Measurements from ENCODE around the gene RNF135.
"Not testable (repeated sequence)": the region's sequence is repeated elsewhere in the genome, so short reads cannot be mapped to it uniquely, and the experiment has no call there.

Gene RNF135

GRCh38 chr17:30975042-30975820 lies 4.4 kb downstream of the RNF135 start:
- peaks cover 14% of the 10 kb centered on the region for H3K79me2 ChIP-seq (ENCODE audit: low read length)
- H3K4me2 ChIP-seq (ENCODE audit: low read length), result no peak overlapping the region
- H3K4me3 ChIP-seq (ENCODE audit: low read length), result no peak overlapping the region
- H3K9ac ChIP-seq (ENCODE audit: low read length), result no peak overlapping the region
- H3K36me3 ChIP-seq (replicated peaks; ENCODE audit: low read depth, low read length), result peaks cover 16% of the 10 kb centered on the region
- H4K20me1 ChIP-seq (ENCODE audit: insufficient read depth, low read length), result 0 out of 2 replicates have a peak, but pooled peaks cover 3% of the 10 kb centered on the region
- no peak overlapping the region for H3K27ac ChIP-seq (ENCODE audit: low read length)
- peaks cover 5% of the 10 kb centered on the region; the same call in 1 of the 2 replicates for H3K9me3 ChIP-seq (ENCODE audit: insufficient read depth, low read length)
- H2AFZ ChIP-seq (ENCODE audit: low read depth, low read length), result no peak overlapping the region
- no peaks in the 10 kb centered on the region for H3K27me3 ChIP-seq (ENCODE audit: low read depth, low read length)
- TF ChIP-seq CTCF (IDR thresholded peaks at IDR 0.05; ENCODE audit: low read depth, low read length), result no peak
- TF ChIP-seq EZH2phosphoT487 (IDR thresholded peaks at IDR 0.05; ENCODE audit: low read depth), result no peak
- H3K4me1 ChIP-seq (ENCODE audit: low read length), result peaks cover 10% of the 10 kb centered on the region

- H3K79me2 ChIP-seq (ENCODE audit: low read length); H3K4me3 ChIP-seq (ENCODE audit: low read length); H3K9ac ChIP-seq (ENCODE audit: low read length); H3K27me3 ChIP-seq (ENCODE audit: low read depth, low read length); H3K4me2 ChIP-seq (ENCODE audit: low read length); H3K4me1 ChIP-seq (ENCODE audit: low read length); H2AFZ ChIP-seq (ENCODE audit: low read depth, low read length); H4K20me1 ChIP-seq (ENCODE audit: insufficient read depth, low read length); H3K9me3 ChIP-seq (ENCODE audit: insufficient read depth, low read length); H3K27ac ChIP-seq (ENCODE audit: low read length): not testable (repeated sequence)
- peaks cover 11% of the 10 kb centered on the region for H3K36me3 ChIP-seq (replicated peaks; ENCODE audit: low read depth, low read length)
Observed at GRCh38 chr17:30979919-30980318, 9.1 kb downstream of the RNF135 start.

GRCh38 chr17:30981531-30982519 lies 11.0 kb downstream of the RNF135 start:
- peaks cover 3% of the 10 kb centered on the region; the same call in 1 of the 2 replicates for H3K79me2 ChIP-seq (ENCODE audit: low read length)

GRCh38 chr17:30982855-30983254 lies 12.0 kb downstream of the RNF135 start:
- no peaks in the 10 kb centered on the region for H3K9me3 ChIP-seq (ENCODE audit: insufficient read depth, low read length)
- no peak overlapping the region for H3K9ac ChIP-seq (ENCODE audit: low read length)
- H3K79me2 ChIP-seq (ENCODE audit: low read length), result peaks cover 3% of the 10 kb centered on the region; the same call in 1 of the 2 replicates
- H3K27me3 ChIP-seq (ENCODE audit: low read depth, low read length), result no peaks in the 10 kb centered on the region
- H4K20me1 ChIP-seq (ENCODE audit: insufficient read depth, low read length), result peaks cover 5% of the 10 kb centered on the region
- TF ChIP-seq EZH2phosphoT487 (IDR thresholded peaks at IDR 0.05; ENCODE audit: low read depth) (no peak), CTCF (IDR thresholded peaks at IDR 0.05; ENCODE audit: low read depth, low read length) (no peak)
- no peak overlapping the region for H3K27ac ChIP-seq (ENCODE audit: low read length)
- H3K4me2 ChIP-seq (ENCODE audit: low read length), result no peak overlapping the region
- H3K4me3 ChIP-seq (ENCODE audit: low read length), result no peak overlapping the region
- no peaks in the 10 kb centered on the region for H3K4me1 ChIP-seq (ENCODE audit: low read length)
- peaks cover 17% of the 10 kb centered on the region for H3K36me3 ChIP-seq (replicated peaks; ENCODE audit: low read depth, low read length)
- no peak overlapping the region for H2AFZ ChIP-seq (ENCODE audit: low read depth, low read length)

More at GRCh38 chr17:30981531-30982519, 11.0 kb downstream of the RNF135 start:
- Histone ChIP-seq H3K9ac (ENCODE audit: low read length) (no peak overlapping the region), H3K4me1 (ENCODE audit: low read length) (no peaks in the 10 kb centered on the region), H3K27me3 (ENCODE audit: low read depth, low read length) (no peaks in the 10 kb centered on the region), H2AFZ (ENCODE audit: low read depth, low read length) (no peak overlapping the region), H4K20me1 (ENCODE audit: insufficient read depth, low read length) (peaks cover 5% of the 10 kb centered on the region), H3K36me3 (replicated peaks; ENCODE audit: low read depth, low read length) (peaks cover 17% of the 10 kb centered on the region), H3K4me2 (ENCODE audit: low read length) (no peak overlapping the region), H3K4me3 (ENCODE audit: low read length) (no peak overlapping the region), H3K27ac (ENCODE audit: low read length) (no peak overlapping the region), H3K9me3 (ENCODE audit: insufficient read depth, low read length) (no peaks in the 10 kb centered on the region)
- no peak for TF ChIP-seq CTCF (IDR thresholded peaks at IDR 0.05; ENCODE audit: low read depth, low read length)
- no peak for TF ChIP-seq EZH2phosphoT487 (IDR thresholded peaks at IDR 0.05; ENCODE audit: low read depth)
